GM19193 (cell line): ENCODE data around the gene CCDC192.

Source experiments
- POLR2A ChIP-seq: IDR thresholded peaks from 4 replicates; pipeline ENCODE4 v1.6.1; 2011; ENCODE audit not compliant: insufficient read depth, insufficient read length; ENCODE audit errors: extremely low read depth

Gene CCDC192

DNA sequence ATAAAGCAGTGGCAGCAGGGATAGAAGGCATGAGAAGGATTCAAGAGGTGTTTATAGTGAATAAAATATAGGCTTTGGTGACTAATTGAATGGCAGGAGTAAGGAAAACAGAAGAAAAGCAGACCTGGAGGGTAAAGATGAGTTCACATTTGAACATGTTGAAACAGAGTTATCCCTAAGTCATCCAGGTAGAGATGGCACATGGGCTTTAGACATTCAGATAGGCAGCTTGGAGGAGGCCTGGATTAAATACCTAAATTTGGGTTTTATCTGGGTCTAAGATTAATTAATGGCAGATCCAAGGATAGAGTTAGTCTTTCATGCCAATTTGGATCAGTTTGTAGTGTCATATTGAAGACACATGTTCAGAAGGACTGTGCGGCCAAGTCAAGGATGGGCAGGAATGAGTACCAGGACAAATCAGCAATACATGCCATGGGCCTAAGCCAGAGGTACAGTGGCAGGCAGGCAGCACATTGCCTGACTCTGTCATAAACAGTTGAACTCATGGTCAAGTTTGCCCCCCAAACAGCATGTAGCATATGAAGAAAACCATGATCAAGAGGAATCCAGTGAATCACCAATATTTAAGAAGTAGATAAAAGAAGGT is 264.9 kb downstream of the CCDC192 start:
- TF ChIP-seq POLR2A: no peak

DNA sequence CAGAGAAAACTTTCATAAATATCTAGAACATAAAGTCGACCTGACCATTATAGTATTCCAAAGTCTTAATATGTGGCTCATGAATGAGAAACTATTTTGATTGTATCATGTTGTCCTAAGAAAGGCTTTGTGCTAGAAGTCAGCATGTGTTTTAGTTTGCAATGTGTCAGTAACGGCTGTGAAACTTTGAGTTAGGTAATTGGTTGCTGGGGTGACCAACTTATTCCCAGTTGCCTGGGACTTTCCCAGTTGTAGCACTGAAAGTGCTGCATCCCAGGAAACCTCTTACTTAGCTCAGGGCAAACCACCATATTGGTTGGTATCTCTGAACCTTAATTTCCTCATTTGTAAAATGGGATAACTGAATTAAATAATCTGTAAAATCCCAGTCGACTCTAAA is 265.8 kb downstream of the CCDC192 start:
- no peak for TF ChIP-seq POLR2A

- TF ChIP-seq POLR2A: no peak
Measured at GRCh38 chr5:127969651-127970050, 266.5 kb downstream of the CCDC192 start.

DNA sequence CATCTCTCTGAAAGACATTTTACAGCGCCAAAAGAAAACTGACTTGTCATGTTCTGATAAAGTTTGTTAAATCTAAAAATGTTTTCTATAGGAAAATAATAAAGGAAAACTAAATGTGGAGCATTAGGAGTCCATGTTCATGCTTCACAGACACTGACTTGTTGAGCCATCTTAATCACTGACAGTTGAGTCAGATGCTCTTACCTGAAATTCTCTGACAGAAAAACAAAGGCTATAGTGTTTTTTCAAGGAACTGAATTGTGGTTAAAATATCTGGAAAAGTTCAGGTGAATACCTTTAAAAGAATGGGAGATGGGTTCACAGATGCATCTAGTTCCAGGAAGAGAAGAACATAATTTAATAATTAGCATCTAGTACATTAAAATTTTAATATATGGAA is 266.9 kb downstream of the CCDC192 start:
- TF ChIP-seq POLR2A: no peak

DNA sequence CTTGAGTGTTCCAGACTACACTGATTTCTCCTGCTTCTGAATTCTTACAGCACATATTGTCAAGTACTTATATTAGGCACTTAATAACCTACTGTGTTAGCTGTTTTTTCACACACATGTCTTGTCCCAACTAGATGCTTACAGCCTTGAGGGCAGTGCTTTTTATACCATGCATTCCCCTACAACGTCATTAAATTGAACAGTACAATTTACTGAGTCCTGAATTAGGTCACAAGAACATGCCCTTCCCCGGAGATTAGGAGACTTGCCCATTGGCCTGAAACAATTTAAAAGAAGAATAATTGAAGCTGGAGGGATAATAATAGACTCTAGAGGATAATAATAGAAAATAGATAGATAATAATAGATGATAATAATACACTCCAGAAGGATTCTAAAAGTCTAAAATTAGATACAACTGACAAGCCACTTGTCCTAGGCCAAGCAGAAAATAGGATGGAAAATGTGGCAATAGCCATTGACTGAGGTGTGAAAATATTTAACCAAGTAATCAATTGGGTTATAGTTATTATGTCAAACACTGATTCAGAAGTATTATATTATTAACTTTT is 267.7 kb downstream of the CCDC192 start:
- TF ChIP-seq POLR2A: no peak

DNA sequence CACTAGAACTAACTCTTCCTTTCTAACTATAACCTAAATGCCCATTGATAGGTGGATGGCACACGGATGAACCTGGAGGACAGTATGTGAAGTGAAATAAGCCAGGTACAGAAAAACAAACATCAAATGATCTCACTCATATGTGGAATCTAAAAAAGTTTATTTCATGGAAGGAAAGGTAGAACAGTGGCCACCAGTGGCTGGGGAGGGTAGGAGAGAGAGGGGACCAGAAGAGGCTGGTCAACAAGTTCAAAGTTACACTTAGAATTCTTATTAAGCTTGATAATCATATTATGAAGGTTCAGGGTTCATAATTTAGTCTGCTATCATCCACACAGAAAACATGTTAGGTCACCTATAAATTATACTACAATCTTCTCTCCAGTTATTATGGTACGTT is 272.8 kb downstream of the CCDC192 start:
- TF ChIP-seq POLR2A: no peak

DNA sequence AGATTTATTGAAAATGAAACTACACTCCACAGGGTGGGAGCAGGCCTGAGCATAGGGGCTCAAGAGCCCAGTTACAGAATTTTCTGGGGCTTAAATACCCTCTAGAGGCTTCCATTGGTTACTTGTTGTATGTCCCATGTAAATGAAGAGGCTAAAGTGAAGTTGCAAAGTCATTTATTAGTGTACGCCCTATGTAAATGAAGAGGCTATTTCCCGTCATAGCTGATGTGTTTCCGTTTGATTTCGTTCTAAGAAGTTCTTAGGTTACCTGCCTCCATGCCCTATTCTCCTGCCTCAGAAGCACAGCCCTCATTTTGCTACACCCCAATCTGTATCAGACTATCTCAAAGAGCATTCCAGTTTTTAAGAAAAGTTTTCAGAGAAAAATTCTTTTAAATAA is 273.3 kb downstream of the CCDC192 start:
- TF ChIP-seq POLR2A: no peak

DNA sequence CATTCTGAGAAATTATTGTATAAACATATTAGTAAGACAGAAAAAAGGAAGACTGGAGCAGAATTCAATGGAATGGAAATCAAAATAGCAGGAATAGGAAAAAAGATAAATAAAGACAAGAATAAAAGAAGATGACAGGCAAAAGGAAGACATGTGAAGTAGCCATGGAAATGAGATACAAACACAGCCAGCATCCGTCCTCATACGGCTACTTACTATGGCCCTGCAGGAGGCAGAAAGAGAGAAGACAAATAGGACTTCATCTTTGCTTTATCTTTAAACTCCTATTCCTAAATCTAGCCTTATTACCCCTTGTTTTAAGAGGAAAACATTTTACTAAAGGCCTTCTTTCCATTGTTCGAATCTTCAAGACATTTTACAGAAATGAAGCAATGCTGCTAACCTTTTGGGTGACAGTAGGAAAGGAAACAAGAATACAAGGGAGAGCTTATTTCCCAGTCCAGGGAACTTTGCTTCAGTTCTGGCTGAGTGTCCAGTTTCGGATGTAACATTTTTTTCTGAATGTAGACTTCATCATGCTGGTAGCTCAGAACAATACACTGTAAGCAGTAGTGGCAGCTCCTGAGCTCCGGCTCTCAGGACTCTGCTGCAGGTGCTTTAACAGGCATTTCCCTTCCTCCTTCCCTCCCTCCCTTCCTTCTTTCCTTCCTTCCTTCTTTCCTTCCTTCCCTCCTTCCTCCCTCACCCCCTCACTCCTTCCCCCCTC is 274.0 kb downstream of the CCDC192 start:
- TF ChIP-seq POLR2A: no peak

GRCh38 chr5:127978738-127979300 is 275.6 kb downstream of the CCDC192 start:
- TF ChIP-seq POLR2A: no peak

DNA sequence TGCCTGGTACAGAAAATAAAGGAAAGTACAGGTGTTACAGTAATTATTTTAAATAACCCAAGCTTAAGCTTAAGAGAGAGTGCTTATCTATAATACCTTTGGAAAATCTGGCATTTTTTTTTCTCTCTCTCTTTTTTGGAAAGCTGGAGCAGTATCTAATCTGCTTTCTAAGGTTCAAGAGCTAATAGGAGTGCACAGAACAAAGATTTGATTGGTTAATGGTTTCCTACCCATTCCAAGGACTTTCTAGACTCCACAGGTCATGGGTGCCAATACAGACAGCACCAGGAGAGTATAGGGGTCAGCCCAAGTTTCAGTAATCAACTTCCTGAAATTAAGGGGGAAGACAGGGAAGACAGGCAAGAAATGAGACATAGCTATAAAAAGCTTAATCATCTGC is 276.3 kb downstream of the CCDC192 start:
- TF ChIP-seq POLR2A: no peak

GRCh38 chr5:127980843-127981242 is 277.7 kb downstream of the CCDC192 start:
- TF ChIP-seq POLR2A: no peak

- no peak for TF ChIP-seq POLR2A
Measured at GRCh38 chr5:127981498-127981897, 278.3 kb downstream of the CCDC192 start.

DNA sequence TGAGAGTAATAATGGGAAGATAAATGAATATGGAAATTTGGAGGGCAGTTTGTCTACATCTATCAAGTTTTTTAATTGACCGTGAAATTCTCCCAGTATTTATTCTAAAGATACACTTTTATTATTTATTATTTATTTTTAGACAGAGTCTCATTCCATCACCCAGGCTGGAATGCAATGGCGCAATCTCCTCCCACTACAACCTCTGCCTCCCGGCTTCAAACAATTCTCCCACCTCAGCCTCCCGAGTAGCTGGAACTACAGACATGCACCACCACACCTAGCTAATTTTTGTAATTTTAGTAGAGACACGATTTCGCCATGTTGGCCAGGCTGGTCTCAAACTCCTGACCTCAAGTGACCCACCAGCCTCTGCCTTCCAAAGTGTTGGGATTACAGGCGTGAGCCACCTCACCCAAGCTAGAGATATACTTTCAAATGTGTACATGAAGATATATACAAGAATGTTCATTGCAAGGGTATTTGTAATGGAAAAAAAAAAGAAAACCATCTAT is 282.7 kb downstream of the CCDC192 start:
- no peak for TF ChIP-seq POLR2A

DNA sequence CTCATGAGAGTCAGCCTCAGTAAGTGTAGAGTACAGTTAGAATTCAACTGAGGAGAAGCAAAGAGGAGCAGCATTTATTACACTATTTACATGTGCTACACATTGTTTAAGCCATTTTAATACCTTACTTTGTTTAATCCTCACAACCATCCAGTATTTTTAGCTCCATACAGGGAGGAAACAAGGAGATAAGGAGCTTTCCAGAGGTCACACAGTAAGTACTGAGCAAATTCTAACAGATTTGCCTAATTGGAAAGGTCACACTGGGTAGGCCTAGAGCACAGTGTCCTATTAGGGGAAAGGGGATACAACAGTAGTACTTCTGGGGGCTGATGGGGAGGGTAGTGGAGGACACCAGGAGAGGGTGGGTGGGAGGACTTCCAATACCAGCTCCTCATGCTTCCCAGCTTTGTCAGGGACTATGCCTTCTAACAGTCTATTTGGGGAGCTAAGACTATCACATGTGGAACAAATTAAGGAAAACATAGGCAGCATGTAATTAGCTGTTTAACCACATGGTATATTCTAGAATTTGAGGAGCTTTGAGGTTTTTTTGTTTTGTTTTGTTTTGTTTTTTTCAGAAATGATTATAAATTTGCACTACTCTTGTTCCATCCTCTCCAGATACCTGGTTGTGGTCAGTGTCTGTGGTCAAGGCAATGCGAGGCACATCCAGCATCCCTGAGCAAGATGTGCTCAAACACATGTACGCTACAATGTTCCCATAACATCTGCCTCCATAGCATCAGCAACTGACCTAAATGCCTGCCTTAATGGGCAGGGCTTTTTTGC is 284.4 kb downstream of the CCDC192 start:
- TF ChIP-seq POLR2A: no peak
